SK-N-SH (cell line): ENCODE data around the gene EIF4E. TPM values are rescaled to one million over a fixed set of nuclear protein-coding genes. Genes with fewer than 3 reads are reported as not detected.
A peak's percentile ranks its signal among the peaks of the same experiment; 100 is the strongest.

Experiments used
- CTCF ChIA-PET: fragments of 300-600, 350-600 bp; formaldehyde crosslinking; extraction: SDS; loops from one replicate; lab custom pipeline; 2021; lab: Yijun Ruan, JAX
- POLR2A ChIA-PET: fragments of 350-600 bp; sonication (Branson Sonifier 250); formaldehyde crosslinking; extraction: SDS; loops from one replicate; lab custom pipeline; 2020; ENCODE audit warnings: antibody characterized with exemption, inconsistent platforms; lab: Yijun Ruan, JAX
- DNase-seq: peaks from one replicate; pipeline ENCODE4 v3.0.0; 2012
- H2AFZ ChIP-seq: fragments of 200-600 bp; sonication (generic); 2 replicates; pipeline ENCODE4 v1.8.1; 2016; ENCODE audit warnings: antibody characterized with exemption, mild to moderate bottlenecking, low read depth
- H3F3A ChIP-seq: fragments of 200-600 bp; sonication (generic); replicated peaks from 2 replicates; pipeline ENCODE3; 2016; ENCODE audit warnings: antibody characterized with exemption, mild to moderate bottlenecking; ENCODE audit not compliant: insufficient read depth
- H3K27ac ChIP-seq, 2 experiments: fragments of 200-500 bp in 1 of 2; fragments of 200-600 bp in 1 of 2; sonication (Bioruptor generic) in 1 of 2; sonication (generic), shearing (Covaris generic) in 1 of 2; 2 replicates each; pipeline versions ENCODE4 v1.5.1 to v1.6.1; 2014 to 2016; ENCODE audit warnings: low read depth in 2 of 2, inconsistent platforms in 1 of 2, low read length in 1 of 2, mild to moderate bottlenecking in 1 of 2, mixed read lengths in 1 of 2
- H3K27me3 ChIP-seq: fragments of 200-600 bp; sonication (generic), shearing (Covaris generic); 2 replicates; pipeline ENCODE4 v1.6.1; 2016; ENCODE audit warnings: mixed run types; ENCODE audit not compliant: insufficient read depth
- H3K36me3 ChIP-seq, 2 experiments: fragments of 200-500 bp in 1 of 2; fragments of 200-600 bp in 1 of 2; sonication (Bioruptor generic) in 1 of 2; sonication (generic) in 1 of 2; replicated peaks in 1 of 2; 2 replicates each; pipeline versions ENCODE3 to v1.5.1; 2014 to 2016; ENCODE audit warnings: low read length in 1 of 2, mild to moderate bottlenecking in 1 of 2; ENCODE audit not compliant: insufficient read depth in 2 of 2, control insufficient read depth in 1 of 2
- H3K4me1 ChIP-seq, 2 experiments: fragments of 200-500 bp in 1 of 2; fragments of 200-600 bp in 1 of 2; sonication (Bioruptor generic) in 1 of 2; sonication (generic), shearing (Covaris generic) in 1 of 2; 2 replicates each; pipeline versions ENCODE4 v1.5.1 to v1.6.1; 2014 to 2016; ENCODE audit warnings: low read depth in 1 of 2, low read length in 1 of 2, mixed run types in 1 of 2; ENCODE audit not compliant: insufficient read depth in 2 of 2, control insufficient read depth in 1 of 2
- H3K4me2 ChIP-seq: fragments of 200-600 bp; sonication (generic), shearing (Covaris generic); 2 replicates; pipeline ENCODE4 v1.6.1; 2017; ENCODE audit warnings: mixed run types
- H3K4me3 ChIP-seq, 2 experiments: fragments of 200-500 bp in 1 of 2; fragments of 200-600 bp in 1 of 2; sonication (Bioruptor generic) in 1 of 2; sonication (generic), shearing (Covaris generic) in 1 of 2; 2 replicates each; pipeline versions ENCODE4 v1.5.1 to v1.8.1; 2014 to 2016; ENCODE audit warnings: low read depth in 2 of 2, inconsistent platforms in 1 of 2, low read length in 1 of 2, mild to moderate bottlenecking in 1 of 2, mixed read lengths in 1 of 2, moderate library complexity in 1 of 2
- H3K79me2 ChIP-seq: fragments of 200-600 bp; sonication (generic); 2 replicates; pipeline ENCODE4 v1.8.1; 2017; ENCODE audit warnings: mild to moderate bottlenecking; ENCODE audit not compliant: insufficient read depth
- H3K9ac ChIP-seq: fragments of 200-600 bp; sonication (generic); 2 replicates; pipeline ENCODE4 v1.6.1; 2017; ENCODE audit warnings: mixed run types
- H3K9me2 ChIP-seq: fragments of 200-600 bp; sonication (generic); 2 replicates; pipeline ENCODE4 v1.6.1; 2017; ENCODE audit warnings: mixed run types
- H3K9me3 ChIP-seq: fragments of 200-600 bp; sonication (generic); 2 replicates; pipeline ENCODE4 v1.6.1; 2017; ENCODE audit warnings: mixed run types, mild to moderate bottlenecking, moderate library complexity
- H4K20me1 ChIP-seq: fragments of 200-600 bp; sonication (generic); 2 replicates; pipeline ENCODE4 v1.6.1; 2017; ENCODE audit warnings: mild to moderate bottlenecking, mixed run types; ENCODE audit not compliant: insufficient read depth
- CHD2 ChIP-seq: fragments of 150-350 bp; IDR thresholded peaks from 2 replicates; pipeline ENCODE4 v1.6.1; 2018; ENCODE audit warnings: low read length; ENCODE audit not compliant: partially characterized antibody
- EP300 ChIP-seq, 2 experiments: IDR thresholded peaks; 2 replicates each; pipeline versions ENCODE4 v1.4.0 to v1.6.1; 2012; ENCODE audit warnings: borderline replicate concordance in 1 of 2, low read depth in 1 of 2, low read length in 1 of 2
- FOSL2 ChIP-seq: IDR thresholded peaks from 2 replicates; pipeline ENCODE4 v1.4.0; 2012; ENCODE audit warnings: low read depth, mild to moderate bottlenecking, moderate library complexity, borderline replicate concordance
- FOXJ3 ChIP-seq: sonication (generic); formaldehyde crosslinking; IDR thresholded peaks from 2 replicates; pipeline ENCODE4 v1.5.1; 2020; ENCODE audit warnings: mild to moderate bottlenecking, missing genetic modification reagents
- FOXM1 ChIP-seq: IDR thresholded peaks from 2 replicates; pipeline ENCODE4 v1.4.0; 2012; ENCODE audit warnings: low read depth, mild to moderate bottlenecking
- GABPA ChIP-seq: IDR thresholded peaks from 2 replicates; pipeline ENCODE4 v1.4.0; 2012; ENCODE audit warnings: low read depth, mild to moderate bottlenecking
- GATA2 ChIP-seq: sonication (generic); formaldehyde crosslinking; IDR thresholded peaks from 2 replicates; pipeline ENCODE4 v1.5.0; 2020; ENCODE audit warnings: mild to moderate bottlenecking, missing genetic modification reagents
- JUND ChIP-seq: IDR thresholded peaks from 2 replicates; pipeline ENCODE4 v1.4.0; 2012
- MEF2A ChIP-seq: IDR thresholded peaks from 2 replicates; pipeline ENCODE4 v1.4.0; 2012; ENCODE audit warnings: low read depth, borderline replicate concordance
- NFIC ChIP-seq: IDR thresholded peaks from 2 replicates; pipeline ENCODE4 v1.4.0; 2012; ENCODE audit warnings: borderline replicate concordance
- PBX3 ChIP-seq: IDR thresholded peaks from 2 replicates; pipeline ENCODE4; 2012
- POLR2AphosphoS5 ChIP-seq: IDR thresholded peaks from 2 replicates; pipeline ENCODE4 v1.6.1; 2012; ENCODE audit warnings: low read depth, low read length
- RCOR1 ChIP-seq: fragments of 150-350 bp; IDR thresholded peaks from 2 replicates; pipeline ENCODE4 v1.6.1; 2017; ENCODE audit warnings: antibody characterized with exemption, low read length
- REST ChIP-seq: IDR thresholded peaks from 2 replicates; pipeline ENCODE4 v1.6.1; 2012; ENCODE audit warnings: mild to moderate bottlenecking, low read depth, low read length, moderate library complexity
- RFX5 ChIP-seq: IDR thresholded peaks from 2 replicates; pipeline ENCODE4 v1.6.1; 2012; ENCODE audit warnings: mild to moderate bottlenecking, improper control_type of control experiment, low read length
- RXRA ChIP-seq: IDR thresholded peaks from 2 replicates; pipeline ENCODE4 v1.4.0; 2012; ENCODE audit warnings: low read depth, mild to moderate bottlenecking, borderline replicate concordance
- SIN3A ChIP-seq: IDR thresholded peaks from 2 replicates; pipeline ENCODE4 v1.6.1; 2012; ENCODE audit warnings: low read depth, mild to moderate bottlenecking, low read length, moderate library complexity, borderline replicate concordance
- SMC3 ChIP-seq: IDR thresholded peaks from 2 replicates; pipeline ENCODE4 v1.6.1; 2012; ENCODE audit warnings: low read depth, low read length, improper control_type of control experiment
- TAF1 ChIP-seq: IDR thresholded peaks from 2 replicates; pipeline ENCODE4 v1.6.1; 2012; ENCODE audit warnings: low read depth, mild to moderate bottlenecking, low read length, moderate library complexity, borderline replicate concordance
- TCF12 ChIP-seq: IDR thresholded peaks from 2 replicates; pipeline ENCODE4 v1.4.0; 2012
- TEAD4 ChIP-seq: IDR thresholded peaks from 2 replicates; pipeline ENCODE4 v1.4.0; 2012; ENCODE audit warnings: mild to moderate bottlenecking, borderline replicate concordance; ENCODE audit not compliant: insufficient read depth
- USF2 ChIP-seq: fragments of 150-350 bp; IDR thresholded peaks from 2 replicates; pipeline ENCODE4 v1.6.1; 2017; ENCODE audit warnings: antibody characterized with exemption, low read length, low read depth, borderline replicate concordance
- YY1 ChIP-seq: IDR thresholded peaks from 2 replicates; pipeline ENCODE4 v1.4.0; 2012; ENCODE audit warnings: low read depth, mild to moderate bottlenecking
- WGBS: methylation state at CpG from one replicate; pipeline ENCODE4 v1.1.6; 2017; ENCODE audit warnings: low lambda C conversion rate; 5-methylcytosine and 5-hydroxymethylcytosine counted together
- polyA plus RNA-seq, 3 experiments: library from polyadenylated mRNA; depleted of rRNA; stranded (reverse); fragments of >200 nt; gene quantifications; 2 replicates each; pipeline ENCODE4 v1.2.3, GENCODE V29; 2012

EIF4E gene
- polyA plus RNA-seq, 1 of the 3 experiments (the other 2 are of a cell fraction), result 59.8 TPM

- TF ChIP-seq REST (no peak), TEAD4 (no peak), MEF2A (no peak), PBX3 (no peak), FOXJ3 (CRISPR knock-in tag) (no peak; the same call in 1 of the 2 replicates), TAF1 (peak; percentile 91), NFIC (no peak), SMC3 (no peak), GATA2 (CRISPR knock-in tag) (peak; percentile 53), RFX5 (no peak; the same call in 1 of the 2 replicates), JUND (no peak)
Observed at GRCh38 chr4:98928505-98929340, at the start of gene EIF4E (continued).

GRCh38 chr4:98977557-98977956 lies 48.6 kb upstream of the EIF4E start:
- H3K9me3 ChIP-seq, result no peaks in the 10 kb centered on the region
- H3K9ac ChIP-seq, result no peak overlapping the region
- CTCF ChIA-PET, result interaction anchor here (1.7 kb wide), 1 partner anchor 17 kb away, joined by 9 read pairs; the partner anchor contains the start of gene METAP1
- no peak for TF ChIP-seq EP300 (IDR thresholded peaks at IDR 0.05; ENCODE audit: borderline replicate concordance in 1 of 2, low read depth in 1 of 2, low read length in 1 of 2)
- no peak for TF ChIP-seq SIN3A
- TF ChIP-seq SMC3, result no peak
- no peak for TF ChIP-seq MEF2A
- TF ChIP-seq GABPA, result no peak
- TF ChIP-seq CHD2, result no peak
- TF ChIP-seq RCOR1, result no peak
- no peak for TF ChIP-seq RXRA
- no peak for TF ChIP-seq POLR2AphosphoS5
- TF ChIP-seq YY1, result no peak
- no peak for TF ChIP-seq FOXJ3 (CRISPR knock-in tag)
- TF ChIP-seq TCF12, result no peak
- no peak for TF ChIP-seq TAF1
- no peak for TF ChIP-seq USF2
- no peak for TF ChIP-seq FOXM1
- no peak for TF ChIP-seq RFX5
- no peak for TF ChIP-seq FOSL2
- no peak for TF ChIP-seq JUND
- no peak for TF ChIP-seq PBX3
- no peaks in the 10 kb centered on the region for H4K20me1 ChIP-seq
- H3K4me2 ChIP-seq, result no peak overlapping the region
- H3K27me3 ChIP-seq, result no peaks in the 10 kb centered on the region
- H2AFZ ChIP-seq, result no peak overlapping the region
- no peak for DNase-seq
- H3K36me3 ChIP-seq, result no peaks in the 10 kb centered on the region
- 97% methylated on average over 7 of the region's 7 CpGs for WGBS
- no peaks in the 10 kb centered on the region for H3K4me1 ChIP-seq
- no peaks in the 10 kb centered on the region for H3K9me2 ChIP-seq
- H3K79me2 ChIP-seq, result no peaks in the 10 kb centered on the region
- no peak overlapping the region for H3K27ac ChIP-seq
- no peaks in the 10 kb centered on the region for H3F3A ChIP-seq
- H3K4me3 ChIP-seq, result no peak overlapping the region
- POLR2A ChIA-PET, result no interaction called here
